GM12891 (cell line): ENCODE results near the gene CRY2.

Experiments used
- PAX5 ChIP-seq: IDR thresholded peaks from 2 replicates; pipeline ENCODE4 v1.6.1; 2011; ENCODE audit warnings: low read length, moderate library complexity, mild to moderate bottlenecking; ENCODE audit not compliant: insufficient read depth, severe bottlenecking
- POLR2A ChIP-seq: IDR thresholded peaks from 2 replicates; pipeline ENCODE4 v1.6.1; 2011; ENCODE audit warnings: low read depth, low read length, control low read depth
- POLR2AphosphoS5 ChIP-seq: IDR thresholded peaks from 2 replicates; pipeline ENCODE4 v1.6.1; 2011; ENCODE audit warnings: low read depth, low read length, control low read depth
- POU2F2 ChIP-seq: IDR thresholded peaks from 2 replicates; pipeline ENCODE4 v1.6.1; 2011; ENCODE audit warnings: low read depth, mild to moderate bottlenecking, control low read depth, low read length, moderate library complexity
- SPI1 ChIP-seq: IDR thresholded peaks from 2 replicates; pipeline ENCODE4 v1.6.1; 2011; ENCODE audit warnings: low read depth, low read length, control low read depth
- TAF1 ChIP-seq: IDR thresholded peaks from 2 replicates; pipeline ENCODE4 v1.6.1; 2011; ENCODE audit warnings: low read depth, low read length, control low read depth

DNA sequence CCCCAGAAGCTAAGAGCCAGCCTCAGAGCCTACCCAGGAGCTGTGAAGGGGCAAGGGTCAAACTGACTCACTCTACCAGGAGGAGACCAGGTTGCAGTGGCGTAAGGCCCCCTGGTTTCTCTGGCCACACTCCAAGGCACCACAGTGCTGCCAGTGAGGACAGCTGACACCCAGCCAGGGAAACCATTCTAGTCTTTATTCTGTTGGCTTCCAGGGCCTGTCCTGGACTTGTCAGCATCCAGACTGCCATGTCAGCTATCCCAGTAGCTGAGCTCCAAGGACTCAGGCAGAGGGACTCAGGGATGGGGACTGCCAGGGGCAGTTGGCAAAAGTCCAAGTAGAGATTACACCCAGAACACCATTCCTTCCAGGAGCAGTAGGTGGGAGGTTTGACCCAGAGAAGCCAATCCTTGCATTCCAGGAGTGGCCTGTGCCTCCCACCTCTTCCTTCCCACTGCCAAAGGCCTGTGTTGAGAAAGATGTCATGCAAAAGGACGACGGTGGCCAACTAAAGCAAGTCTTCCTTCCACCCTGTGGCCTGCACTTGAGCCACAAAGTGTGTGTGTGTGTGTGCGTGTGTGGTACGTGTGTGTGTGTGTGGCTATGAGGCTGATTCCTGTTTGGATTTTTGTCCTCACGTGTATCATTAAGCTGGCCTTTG lies 34.6 kb downstream of the CRY2 start:
- TF ChIP-seq POLR2A (no peak), TAF1 (no peak), POLR2AphosphoS5 (no peak), PAX5 (no peak), SPI1 (no peak), POU2F2 (no peak)
